CD14-positive monocyte (primary cell): ENCODE data around the gene CSRNP3. TPM values are rescaled to one million over a fixed set of nuclear protein-coding genes. Genes with fewer than 3 reads are reported as not detected.

Experiments
- DNase-seq, 3 donors: peaks; one replicate each; pipeline ENCODE4 v3.0.0-alpha.2; 2011 to 2022
- H2AFZ ChIP-seq: 2 replicates; pipeline ENCODE4 v1.6.0; 2012; ENCODE audit warnings: mild to moderate bottlenecking, low read depth, low read length, inconsistent platforms; ENCODE audit not compliant: insufficient read depth, poor library complexity, severe bottlenecking
- H3K27ac ChIP-seq, 2 donors: 1 replicate in 1 of 2; 2 replicates in 1 of 2; pipeline ENCODE4 v1.5.1; 2012 to 2013; ENCODE audit warnings: low read length in 2 of 2, control low read depth in 1 of 2, inconsistent platforms in 1 of 2, low read depth in 1 of 2, mild to moderate bottlenecking in 1 of 2
- H3K27me3 ChIP-seq, 2 donors: one replicate each; pipeline versions ENCODE4 v1.6.0 to v1.6.1; 2011 to 2013; ENCODE audit warnings: low read length in 2 of 2; ENCODE audit not compliant: control insufficient read depth in 2 of 2, insufficient read depth in 2 of 2
- H3K36me3 ChIP-seq, 2 donors: replicated peaks in 1 of 2; 1 replicate in 1 of 2; 2 replicates in 1 of 2; pipeline versions ENCODE4 v1.5.1 to v1.6.1; 2012 to 2013; ENCODE audit warnings: low read length in 2 of 2, control low read depth in 1 of 2, inconsistent platforms in 1 of 2, mild to moderate bottlenecking in 1 of 2; ENCODE audit not compliant: insufficient read depth in 2 of 2, control insufficient read depth in 1 of 2
- H3K4me1 ChIP-seq, 2 donors: 1 replicate in 1 of 2; 2 replicates in 1 of 2; pipeline versions ENCODE4 v1.5.1 to v1.6.1; 2012 to 2013; ENCODE audit warnings: low read length in 2 of 2, control low read depth in 1 of 2, inconsistent platforms in 1 of 2, mild to moderate bottlenecking in 1 of 2, moderate library complexity in 1 of 2; ENCODE audit not compliant: insufficient read depth in 2 of 2, control insufficient read depth in 1 of 2
- H3K4me2 ChIP-seq: replicated peaks from 2 replicates; pipeline ENCODE3; 2012; ENCODE audit warnings: low read length, moderate library complexity, mild to moderate bottlenecking; ENCODE audit not compliant: poor library complexity, severe bottlenecking; ENCODE audit errors: extremely low read depth
- H3K4me3 ChIP-seq, 3 experiments: fragments of 200-600 bp in 1 of 3; sonication (generic) in 1 of 3; replicated peaks in 1 of 3; 1 replicate in 2 of 3; 2 replicates in 1 of 3; pipeline ENCODE4 v1.5.1; 2011 to 2013; ENCODE audit warnings: low read length in 3 of 3, mild to moderate bottlenecking in 3 of 3, control low read depth in 2 of 3, low read depth in 2 of 3, inconsistent platforms in 1 of 3, moderate library complexity in 1 of 3
- H3K79me2 ChIP-seq: 2 replicates; pipeline ENCODE4 v1.6.0; 2012; ENCODE audit warnings: mild to moderate bottlenecking, control low read depth, inconsistent platforms, low read length, moderate library complexity; ENCODE audit not compliant: insufficient read depth
- H3K9ac ChIP-seq: 2 replicates; pipeline ENCODE4 v1.6.0; 2017; ENCODE audit warnings: low read length, mild to moderate bottlenecking; ENCODE audit not compliant: insufficient read depth, poor library complexity, severe bottlenecking
- H3K9me3 ChIP-seq, 2 donors: replicated peaks in 1 of 2; 1 replicate in 1 of 2; 2 replicates in 1 of 2; pipeline versions ENCODE4 v1.5.1 to v1.6.1; 2012 to 2013; ENCODE audit warnings: low read length in 2 of 2, control low read depth in 1 of 2; ENCODE audit not compliant: control insufficient read depth in 1 of 2, insufficient read depth in 1 of 2
- H4K20me1 ChIP-seq: 2 replicates; pipeline ENCODE4 v1.6.0; 2012; ENCODE audit warnings: mild to moderate bottlenecking, low read length, control low read depth, moderate library complexity; ENCODE audit not compliant: insufficient read depth
- H3K27ac Mint-ChIP-seq, 7 donors: one replicate each; pipeline ENCODE4 v1.8.0; 2020; ENCODE audit warnings: mild to moderate bottlenecking in 7 of 7, mixed read lengths in 7 of 7, moderate library complexity in 6 of 7, inconsistent platforms in 2 of 7
- H3K27me3 Mint-ChIP-seq, 3 donors: one replicate each; pipeline ENCODE4 v1.8.0; 2021 to 2022; ENCODE audit warnings: low read depth in 3 of 3, mild to moderate bottlenecking in 3 of 3, mixed read lengths in 3 of 3, moderate library complexity in 3 of 3, inconsistent platforms in 1 of 3
- H3K36me3 Mint-ChIP-seq, 2 donors: one replicate each; pipeline ENCODE4 v1.8.0; 2020; ENCODE audit warnings: mixed read lengths in 2 of 2, inconsistent platforms in 1 of 2, mild to moderate bottlenecking in 1 of 2
- H3K4me1 Mint-ChIP-seq: one replicate; pipeline ENCODE4 v1.8.0; 2020; ENCODE audit warnings: mild to moderate bottlenecking, mixed read lengths
- H3K4me3 Mint-ChIP-seq, 2 donors: one replicate each; pipeline ENCODE4 v1.8.0; 2020; ENCODE audit warnings: mild to moderate bottlenecking in 2 of 2, mixed read lengths in 2 of 2, moderate library complexity in 1 of 2
- H3K9me3 Mint-ChIP-seq, 7 donors: one replicate each; pipeline ENCODE4 v1.8.0; 2020 to 2022; ENCODE audit warnings: mixed read lengths in 7 of 7, mild to moderate bottlenecking in 6 of 7, moderate library complexity in 6 of 7, inconsistent platforms in 2 of 7
- CTCF ChIP-seq: fragments of 200-600 bp; IDR thresholded peaks from one replicate; pipeline ENCODE4 v1.8.0; 2022; ENCODE audit warnings: antibody characterized with exemption, mild to moderate bottlenecking
- WGBS: methylation state at CpG from one replicate; pipeline ENCODE4 v1.1.5; 2013; ENCODE audit warnings: missing lambda C conversion rate; ENCODE audit not compliant: insufficient coverage; 5-methylcytosine and 5-hydroxymethylcytosine counted together
- intact Hi-C, 2 donors: fragments of 100-400 bp; cut with micrococcal nuclease; formaldehyde crosslinking; loops; one replicate each; pipeline versions ENCODE4 v1.15.0 to v1.15.1; 2023
- polyA plus RNA-seq, 3 donors: library from polyadenylated mRNA; depleted of rRNA in 1 of 3; unstranded in 2 of 3; stranded (reverse) in 1 of 3; fragments of 300-500 nt in 2 of 3; fragments of >200 nt in 1 of 3; fragmentation: Illumina TruSeq in 2 of 3; gene quantifications; 1 replicate in 2 of 3; 2 replicates in 1 of 3; pipeline ENCODE4 v1.2.3, GENCODE V29; 2012 to 2021

CSRNP3 gene
- polyA plus RNA-seq, 3 donors: not detected

DNA sequence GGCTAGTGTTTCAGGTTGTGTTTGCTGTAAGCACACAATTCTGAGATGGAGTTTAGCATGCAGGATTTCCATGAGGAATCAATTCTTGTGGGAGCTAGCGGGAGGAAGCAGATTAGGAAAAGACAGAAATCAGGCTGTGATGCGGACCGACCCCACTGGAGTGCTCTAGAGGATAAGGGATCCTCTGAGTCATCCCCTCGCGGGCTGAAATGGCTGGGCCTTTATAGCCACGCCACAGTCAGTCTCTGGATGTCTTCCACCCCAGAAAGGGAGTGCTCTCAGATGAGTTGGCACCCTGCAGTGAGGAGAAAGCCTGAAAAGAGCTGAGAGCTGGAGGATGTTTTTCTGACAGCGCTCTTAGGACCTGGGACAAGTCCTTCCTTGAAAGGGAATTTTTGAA lies 222.1 kb downstream of the CSRNP3 start:
- DNase-seq: no peak
- no peaks in the 10 kb centered on the region for H3K27me3 Mint-ChIP-seq
- H3K4me2 ChIP-seq: no peak overlapping the region
- no peaks in the 10 kb centered on the region for H3K4me1 Mint-ChIP-seq
- intact Hi-C loops: no loop called here
- no peaks in the 10 kb centered on the region for H3K36me3 ChIP-seq
- H3K27me3 ChIP-seq: no peaks in the 10 kb centered on the region
- no peak overlapping the region for H3K4me3 Mint-ChIP-seq
- no peaks in the 10 kb centered on the region for H3K36me3 Mint-ChIP-seq
- H4K20me1 ChIP-seq: no peaks in the 10 kb centered on the region
- no peak for TF ChIP-seq CTCF
- 98% methylated on average over 6 of the region's 7 CpGs for WGBS
- no peak overlapping the region for H3K27ac ChIP-seq
- no peak overlapping the region for H3K27ac Mint-ChIP-seq
- H3K4me1 ChIP-seq: no peaks in the 10 kb centered on the region
- no peak overlapping the region for H3K9ac ChIP-seq
- no peak overlapping the region for H2AFZ ChIP-seq
- H3K4me3 ChIP-seq: no peak overlapping the region
- no peaks in the 10 kb centered on the region for H3K9me3 ChIP-seq
- no peaks in the 10 kb centered on the region for H3K79me2 ChIP-seq
- H3K9me3 Mint-ChIP-seq: no peaks in the 10 kb centered on the region

DNA sequence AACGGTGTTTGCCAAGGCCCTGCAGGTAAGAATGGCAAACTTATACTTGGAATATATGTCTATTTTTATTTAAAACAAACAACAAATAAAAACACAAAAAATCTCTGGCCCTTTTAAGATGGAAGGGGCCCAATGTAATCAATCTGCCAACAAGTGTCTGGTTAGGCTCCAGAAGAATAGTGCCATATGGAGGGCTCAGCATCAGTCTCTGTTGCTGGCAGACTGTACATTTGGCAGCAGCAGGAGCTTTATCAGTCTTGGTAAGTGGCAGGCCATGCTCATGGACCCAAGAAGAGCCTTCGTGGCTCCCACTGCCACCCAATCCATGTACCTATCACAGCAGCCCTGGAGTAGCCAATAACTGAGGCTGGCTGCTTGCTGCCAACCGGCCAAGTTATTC lies 223.4 kb downstream of the CSRNP3 start:
- H3K9me3 ChIP-seq: no peaks in the 10 kb centered on the region
- no peak overlapping the region for H3K27ac Mint-ChIP-seq
- no peaks in the 10 kb centered on the region for H3K79me2 ChIP-seq
- H3K4me1 ChIP-seq: no peaks in the 10 kb centered on the region
- intact Hi-C loops: no loop called here
- no peak overlapping the region for H3K9ac ChIP-seq
- no peaks in the 10 kb centered on the region for H3K27me3 ChIP-seq
- H3K27ac ChIP-seq: no peak overlapping the region
- no peaks in the 10 kb centered on the region for H4K20me1 ChIP-seq
- H3K9me3 Mint-ChIP-seq: no peaks in the 10 kb centered on the region
- H3K27me3 Mint-ChIP-seq: peaks cover 0 to 2% (median 0%) of the 10 kb centered on the region in 3 donors
- TF ChIP-seq CTCF: no peak
- WGBS: no CpG with 5 or more reads among the region's 3 CpGs
- no peaks in the 10 kb centered on the region for H3K4me1 Mint-ChIP-seq
- H3K4me2 ChIP-seq: no peak overlapping the region
- no peak for DNase-seq
- no peak overlapping the region for H3K4me3 ChIP-seq
- H3K4me3 Mint-ChIP-seq: no peak overlapping the region
- no peaks in the 10 kb centered on the region for H3K36me3 Mint-ChIP-seq
- H3K36me3 ChIP-seq: no peaks in the 10 kb centered on the region
- no peak overlapping the region for H2AFZ ChIP-seq
